ENCODE data around the gene SNX11. TPM values are rescaled to one million over a fixed set of nuclear protein-coding genes. Genes with fewer than 3 reads are reported as not detected.
A peak's percentile ranks its signal among the peaks of the same experiment; 100 is the strongest.
"Not testable (repeated sequence)": the region's sequence is repeated elsewhere in the genome, so short reads cannot be mapped to it uniquely, and the experiment has no call there.

SNX11 gene
- total and polyA plus RNA-seq, 3 experiments from 2014 or later = 26.5 to 45.2 (median 43.3) TPM

DNA sequence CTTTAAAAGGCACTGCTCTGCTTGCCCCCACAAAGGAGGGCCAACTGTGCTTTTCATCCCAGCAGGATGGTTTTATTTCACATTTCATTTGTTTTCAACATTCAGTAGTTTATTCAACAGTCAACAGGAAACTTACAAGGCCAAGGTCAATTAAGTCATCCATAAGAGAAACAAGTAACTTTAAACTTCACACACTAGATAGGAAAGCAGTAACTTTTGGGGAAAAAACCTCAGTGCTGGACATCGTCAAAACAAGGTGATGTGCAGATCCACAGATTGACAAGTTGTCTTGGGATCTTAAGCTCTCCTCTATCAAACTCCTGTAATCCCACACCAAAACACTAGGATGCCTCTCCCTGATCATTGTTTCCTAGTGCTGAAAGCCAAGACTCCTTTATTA, 40.9 kb upstream of the SNX11 start:
- CTCF ChIA-PET = interaction anchor here (3.0 kb wide), 1 partner anchor 40 kb away, joined by 10 read pairs; no protein-coding TSS in a partner anchor
- Mint-ChIP-seq H3K4me3 (no peak overlapping the region), H3K9me3 (no peaks in the 10 kb centered on the region), H3K36me3 (peaks cover 0 to 74% (median 8%) of the 10 kb centered on the region in 3 donors), H3K27ac (peak overlapping the region in 3 of 8 donors; percentile 2 to 60 (median 44)), H3K27me3 (no peaks in the 10 kb centered on the region), H3K4me1 (no peaks in the 10 kb centered on the region)
- Histone ChIP-seq H3K27me3 (ENCODE audit: insufficient read depth, low read length, poor library complexity, severe bottlenecking) (no peaks in the 10 kb centered on the region), H3K27ac (ENCODE audit: low read depth, low read length) (no peak overlapping the region), H3K4me1 (ENCODE audit: insufficient read depth, low read length) (no peaks in the 10 kb centered on the region), H3K4me3 (ENCODE audit: low read length) (no peak overlapping the region), H3K9me3 (ENCODE audit: low read length) (no peaks in the 10 kb centered on the region), H3K36me3 (ENCODE audit: insufficient read depth, low read length) (peaks cover 19% of the 10 kb centered on the region)
- DNase-seq = no peak
- POLR2A ChIA-PET = no interaction called here

DNA sequence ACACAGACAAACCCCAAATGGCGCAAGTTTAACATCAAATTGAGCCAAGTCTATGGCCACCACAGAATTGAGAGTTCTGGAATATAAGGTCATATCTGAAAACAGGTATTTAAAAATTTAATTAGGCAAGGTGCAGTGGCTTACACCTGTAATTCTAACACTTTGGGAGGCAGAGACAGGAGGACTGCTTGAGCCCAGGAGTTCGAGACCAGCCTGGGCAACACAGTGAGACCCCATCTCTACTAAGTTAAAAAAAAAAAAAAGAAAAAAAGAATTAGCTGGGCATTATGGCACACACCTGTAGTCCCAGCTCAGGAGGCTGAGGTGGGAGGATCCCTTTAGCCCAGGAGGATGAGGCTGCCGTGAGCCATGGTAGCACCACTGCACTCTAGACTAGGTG, 40.3 kb upstream of the SNX11 start:
- ChIA-PET POLR2A (no interaction called here), CTCF (interaction anchor here (1.5 to 3.0 kb wide), 3 partner anchors 13 to 40 kb away, joined by 7 to 10 read pairs (median 9); no protein-coding TSS in a partner anchor)
- Mint-ChIP-seq H3K27me3 (no peaks in the 10 kb centered on the region), H3K36me3 (peaks cover 0 to 70% (median 8%) of the 10 kb centered on the region in 3 donors), H3K27ac (no peak overlapping the region), H3K4me1 (no peaks in the 10 kb centered on the region), H3K4me3 (no peak overlapping the region), H3K9me3 (no peaks in the 10 kb centered on the region)
- H3K27ac ChIP-seq (ENCODE audit: low read depth, low read length) = no peak overlapping the region
- H3K4me3 ChIP-seq (ENCODE audit: low read length) = no peak overlapping the region
- no peaks in the 10 kb centered on the region for H3K27me3 ChIP-seq (ENCODE audit: insufficient read depth, low read length, poor library complexity, severe bottlenecking)
- no peak for DNase-seq
- H3K4me1 ChIP-seq (ENCODE audit: insufficient read depth, low read length) = no peaks in the 10 kb centered on the region
- H3K36me3 ChIP-seq (ENCODE audit: insufficient read depth, low read length) = peaks cover 13% of the 10 kb centered on the region
- H3K9me3 ChIP-seq (ENCODE audit: low read length) = no peaks in the 10 kb centered on the region

DNA sequence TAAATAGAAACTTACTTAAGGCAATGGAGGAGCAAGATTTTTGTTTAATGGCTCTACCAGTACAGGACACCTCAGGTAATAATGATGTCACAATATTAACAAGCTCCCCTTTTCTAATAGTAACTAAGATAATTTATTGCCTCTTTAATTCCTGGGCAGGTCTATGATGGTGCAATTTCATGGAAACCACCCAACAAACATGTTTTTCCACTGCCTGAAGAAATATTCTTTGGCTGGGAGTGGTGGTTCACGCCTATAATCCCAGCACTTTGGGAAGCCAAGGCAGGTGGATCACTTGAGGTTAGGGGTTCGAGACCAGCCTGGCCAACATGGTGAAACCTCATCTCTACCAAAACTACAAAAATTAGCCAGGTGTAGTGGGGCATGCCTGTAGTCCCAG, 39.8 kb upstream of the SNX11 start:
- H3K4me1 Mint-ChIP-seq; H3K4me3 ChIP-seq (ENCODE audit: low read length); H3K27ac ChIP-seq (ENCODE audit: low read depth, low read length); DNase-seq; H3K27me3 ChIP-seq (ENCODE audit: insufficient read depth, low read length, poor library complexity, severe bottlenecking); H3K4me1 ChIP-seq (ENCODE audit: insufficient read depth, low read length); H3K4me3 Mint-ChIP-seq; POLR2A ChIA-PET; H3K9me3 ChIP-seq (ENCODE audit: low read length); H3K27ac Mint-ChIP-seq; H3K9me3 Mint-ChIP-seq; H3K27me3 Mint-ChIP-seq; H3K36me3 ChIP-seq (ENCODE audit: insufficient read depth, low read length): not testable (repeated sequence)
- CTCF ChIA-PET = interaction anchor here (0.7 to 3.0 kb wide), 5 partner anchors 10 to 41 kb away, joined by 3 to 10 read pairs (median 7); no protein-coding TSS in a partner anchor
- peaks cover 0 to 66% (median 8%) of the 10 kb centered on the region in 3 donors for H3K36me3 Mint-ChIP-seq

- Mint-ChIP-seq H3K36me3 (peaks cover 0 to 65% (median 10%) of the 10 kb centered on the region in 3 donors), H3K4me1 (no peaks in the 10 kb centered on the region), H3K27ac (peak overlapping the region in 1 of 8 donors; percentile 33), H3K27me3 (no peaks in the 10 kb centered on the region), H3K9me3 (no peaks in the 10 kb centered on the region), H3K4me3 (no peak overlapping the region)
- H3K27ac ChIP-seq (ENCODE audit: low read depth, low read length) = no peak overlapping the region
- ChIA-PET POLR2A (no interaction called here), CTCF (interaction anchor here (0.7 to 3.0 kb wide), 7 partner anchors 9 to 92 kb away, joined by 3 to 10 read pairs (median 4); no protein-coding TSS in a partner anchor)
- no peaks in the 10 kb centered on the region for H3K4me1 ChIP-seq (ENCODE audit: insufficient read depth, low read length)
- peaks cover 9% of the 10 kb centered on the region for H3K36me3 ChIP-seq (ENCODE audit: insufficient read depth, low read length)
- no peak overlapping the region for H3K4me3 ChIP-seq (ENCODE audit: low read length)
- DNase-seq = no peak
- H3K9me3 ChIP-seq (ENCODE audit: low read length) = no peaks in the 10 kb centered on the region
- no peaks in the 10 kb centered on the region for H3K27me3 ChIP-seq (ENCODE audit: insufficient read depth, low read length, poor library complexity, severe bottlenecking)
These were observed 39.0 kb upstream of the SNX11 start for GRCh38 chr17:48068491-48068961.

GRCh38 chr17:48070195-48070594, 37.4 kb upstream of the SNX11 start:
- Histone ChIP-seq H3K27me3 (ENCODE audit: insufficient read depth, low read length, poor library complexity, severe bottlenecking) (no peaks in the 10 kb centered on the region), H3K27ac (ENCODE audit: low read depth, low read length) (no peak overlapping the region), H3K9me3 (ENCODE audit: low read length) (no peaks in the 10 kb centered on the region), H3K4me1 (ENCODE audit: insufficient read depth, low read length) (no peaks in the 10 kb centered on the region), H3K4me3 (ENCODE audit: low read length) (no peak overlapping the region), H3K36me3 (ENCODE audit: insufficient read depth, low read length) (peaks cover 9% of the 10 kb centered on the region)
- ChIA-PET POLR2A (no interaction called here), CTCF (no interaction called here)
- Mint-ChIP-seq H3K4me1 (no peaks in the 10 kb centered on the region), H3K27ac (no peak overlapping the region), H3K4me3 (no peak overlapping the region), H3K9me3 (no peaks in the 10 kb centered on the region), H3K36me3 (peaks cover 0 to 61% (median 5%) of the 10 kb centered on the region in 3 donors), H3K27me3 (no peaks in the 10 kb centered on the region)
- DNase-seq = no peak

DNA sequence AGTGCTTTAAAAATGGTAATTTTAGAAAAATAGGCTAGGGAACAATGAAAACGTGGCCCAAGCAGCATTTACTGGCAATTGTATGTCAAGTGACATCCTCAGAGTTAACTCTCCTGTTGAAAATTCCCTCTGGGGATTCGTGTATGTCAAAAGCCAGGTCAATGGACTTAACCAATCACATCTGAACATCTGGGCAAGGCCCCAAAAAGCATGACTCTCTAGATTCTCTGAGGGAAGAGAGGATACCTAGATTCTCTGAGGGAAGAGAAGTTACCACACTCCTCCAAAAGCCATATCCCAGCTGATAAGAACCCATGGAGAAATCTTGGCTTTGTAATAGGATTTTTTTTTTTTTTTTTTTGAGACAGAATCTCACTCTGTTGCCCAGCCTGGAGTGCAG, 35.9 kb upstream of the SNX11 start:
- Mint-ChIP-seq H3K27ac (no peak overlapping the region), H3K4me1 (no peaks in the 10 kb centered on the region), H3K4me3 (no peak overlapping the region), H3K9me3 (no peaks in the 10 kb centered on the region), H3K36me3 (peaks cover 0 to 63% (median 5%) of the 10 kb centered on the region in 3 donors), H3K27me3 (no peaks in the 10 kb centered on the region)
- no peak for DNase-seq
- Histone ChIP-seq H3K36me3 (ENCODE audit: insufficient read depth, low read length) (peaks cover 10% of the 10 kb centered on the region), H3K27me3 (ENCODE audit: insufficient read depth, low read length, poor library complexity, severe bottlenecking) (no peaks in the 10 kb centered on the region), H3K4me1 (ENCODE audit: insufficient read depth, low read length) (no peaks in the 10 kb centered on the region), H3K4me3 (ENCODE audit: low read length) (no peak overlapping the region), H3K27ac (ENCODE audit: low read depth, low read length) (no peak overlapping the region), H3K9me3 (ENCODE audit: low read length) (no peaks in the 10 kb centered on the region)
- CTCF ChIA-PET = interaction anchor here (1.4 to 4.7 kb wide), 2 partner anchors 12 to 45 kb away, joined by 3 to 45 read pairs; no protein-coding TSS in a partner anchor
- POLR2A ChIA-PET = interaction anchor here (0.5 kb wide), 1 partner anchor 177 kb away, joined by 4 read pairs; no protein-coding TSS in a partner anchor

DNA sequence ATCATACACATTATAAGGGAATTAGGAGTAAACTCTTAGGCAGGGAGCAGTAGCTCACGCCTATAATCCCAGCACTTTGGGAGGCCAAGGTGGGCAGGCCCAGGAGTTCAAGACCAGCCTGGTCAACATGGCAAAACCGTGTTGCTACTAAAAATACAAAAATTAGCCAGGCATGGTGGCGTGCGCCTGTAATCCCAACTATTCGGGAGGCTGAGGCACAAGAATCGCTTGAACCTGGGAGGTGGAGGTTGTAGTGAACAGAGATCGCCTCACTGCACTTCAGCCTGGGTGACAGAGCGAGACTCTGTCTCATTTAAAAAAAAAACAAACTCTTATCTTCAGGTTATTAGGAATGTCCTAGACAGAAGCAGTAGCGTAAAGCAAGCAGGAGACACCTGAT, 34.8 kb upstream of the SNX11 start:
- not testable (repeated sequence) for DNase-seq; H3K27ac ChIP-seq (ENCODE audit: low read depth, low read length); H3K27me3 Mint-ChIP-seq; H3K4me3 ChIP-seq (ENCODE audit: low read length); H3K27ac Mint-ChIP-seq; H3K27me3 ChIP-seq (ENCODE audit: insufficient read depth, low read length, poor library complexity, severe bottlenecking); H3K9me3 ChIP-seq (ENCODE audit: low read length); H3K4me1 Mint-ChIP-seq; H3K9me3 Mint-ChIP-seq; H3K4me3 Mint-ChIP-seq; H3K4me1 ChIP-seq (ENCODE audit: insufficient read depth, low read length)
- CTCF ChIA-PET = interaction anchor here (1.4 to 4.7 kb wide), 5 partner anchors 11 to 56 kb away, joined by 3 to 45 read pairs (median 7); no protein-coding TSS in a partner anchor
- H3K36me3 Mint-ChIP-seq = peaks cover 0 to 59% (median 9%) of the 10 kb centered on the region in 3 donors
- peaks cover 14% of the 10 kb centered on the region for H3K36me3 ChIP-seq (ENCODE audit: insufficient read depth, low read length)
- POLR2A ChIA-PET = interaction anchor here (1.0 to 1.2 kb wide), 2 partner anchors 20 to 25 kb away, joined by 3 read pairs; partner anchors contain the start of gene NFE2L1

GRCh38 chr17:48073566-48074094, 33.9 kb upstream of the SNX11 start:
- H3K27me3 ChIP-seq (ENCODE audit: insufficient read depth, low read length, poor library complexity, severe bottlenecking); H3K27me3 Mint-ChIP-seq; H3K4me3 ChIP-seq (ENCODE audit: low read length); H3K4me1 ChIP-seq (ENCODE audit: insufficient read depth, low read length); H3K27ac ChIP-seq (ENCODE audit: low read depth, low read length); H3K9me3 Mint-ChIP-seq; H3K4me3 Mint-ChIP-seq; DNase-seq; H3K9me3 ChIP-seq (ENCODE audit: low read length); H3K4me1 Mint-ChIP-seq: not testable (repeated sequence)
- H3K36me3 ChIP-seq (ENCODE audit: insufficient read depth, low read length) = peaks cover 14% of the 10 kb centered on the region
- Mint-ChIP-seq H3K27ac (peak overlapping the region in 1 of 8 donors; percentile 38), H3K36me3 (peaks cover 0 to 54% (median 9%) of the 10 kb centered on the region in 3 donors)
- CTCF ChIA-PET = interaction anchor here (0.8 to 4.7 kb wide), 11 partner anchors 12 to 56 kb away, joined by 3 to 45 read pairs (median 4); partner anchors contain the start of gene NFE2L1
- POLR2A ChIA-PET = interaction anchor here (0.6 to 1.2 kb wide), 3 partner anchors 20 to 545 kb away, joined by 3 to 4 read pairs (median 3); partner anchors contain the start of gene NFE2L1

Data from CD8-positive, alpha-beta memory T cell (primary cell).